Prostate gland (tissue), 2 donors: ENCODE measurements around the gene LCN15.

Experiments used
- CTCF ChIP-seq, 4 experiments: fragments of 200-600 bp in 2 of 4; fragments of 450-650 bp in 2 of 4; sonication (generic) in 2 of 4; IDR thresholded peaks; 1 replicate in 3 of 4; 2 replicates in 1 of 4; pipeline ENCODE4 v1.5.1; 2016 to 2019; ENCODE audit warnings: antibody characterized with exemption in 4 of 4, mild to moderate bottlenecking in 2 of 4, moderate library complexity in 2 of 4
- POLR2A ChIP-seq: fragments of 450-650 bp; IDR thresholded peaks from one replicate; pipeline ENCODE4 v1.6.1; 2016; ENCODE audit warnings: antibody characterized with exemption, mild to moderate bottlenecking

- TF ChIP-seq CTCF (IDR thresholded peaks at IDR 0.05) (no peak), POLR2A (no peak)
These were observed 19.5 kb downstream of the LCN15 start for GRCh38 chr9:136744773-136745172.
